NCI-H1417 (cell line): ENCODE results near the gene SNED1.

Experiments
- DNase-seq, 3 experiments: peaks; one replicate each; lab custom pipeline; 2025; lab: John Stamatoyannopoulos, UW

Gene SNED1

DNA sequence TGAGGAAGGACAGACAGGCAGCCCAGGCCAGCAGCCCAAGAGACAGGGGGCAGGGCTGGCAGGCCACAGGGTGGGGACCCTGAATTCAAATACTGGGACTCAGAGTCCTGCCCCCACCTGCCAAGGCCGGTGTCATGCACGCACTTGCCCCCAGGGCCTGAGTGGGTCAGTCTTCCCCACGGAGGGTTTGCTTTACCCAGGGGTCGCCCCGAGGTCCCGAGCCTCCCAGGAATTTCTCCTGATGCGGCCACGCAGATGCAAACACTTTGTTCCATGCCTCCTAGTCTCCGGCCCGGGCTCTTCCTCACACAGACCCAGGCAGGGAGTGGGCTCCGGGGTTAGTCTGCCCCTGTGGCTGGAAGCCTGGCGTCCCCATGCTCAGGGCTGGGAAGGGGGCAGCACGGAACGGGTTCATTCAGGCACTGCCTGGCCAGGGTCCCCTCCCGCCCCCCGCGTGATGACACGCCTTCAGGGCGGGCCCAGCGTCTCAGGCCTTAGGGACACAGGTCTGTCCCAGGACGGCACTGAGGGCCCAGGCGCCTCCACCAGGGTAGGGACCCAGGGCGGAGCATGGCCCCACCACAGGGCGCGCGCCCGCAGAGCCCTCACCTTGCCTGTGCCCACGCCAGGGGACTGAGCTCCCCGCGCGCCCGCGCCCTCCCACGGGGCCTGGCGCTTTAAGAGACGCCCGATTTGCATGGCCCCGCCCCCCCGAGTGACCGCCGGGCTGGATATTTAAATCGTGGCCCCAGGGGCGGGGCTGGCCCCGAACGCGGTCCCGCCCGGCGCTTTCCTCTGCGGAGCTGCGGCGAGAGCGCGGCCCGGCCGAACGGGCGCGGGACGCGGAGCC lies at the start of gene SNED1:
TSS of gene SNED1 (plus strand) at position 763 of the 850 bp plus-strand sequence. CDS start 220 bp downstream, outside the sequence.
- peak; percentile 55 to 79 (median 70) for DNase-seq

DNA sequence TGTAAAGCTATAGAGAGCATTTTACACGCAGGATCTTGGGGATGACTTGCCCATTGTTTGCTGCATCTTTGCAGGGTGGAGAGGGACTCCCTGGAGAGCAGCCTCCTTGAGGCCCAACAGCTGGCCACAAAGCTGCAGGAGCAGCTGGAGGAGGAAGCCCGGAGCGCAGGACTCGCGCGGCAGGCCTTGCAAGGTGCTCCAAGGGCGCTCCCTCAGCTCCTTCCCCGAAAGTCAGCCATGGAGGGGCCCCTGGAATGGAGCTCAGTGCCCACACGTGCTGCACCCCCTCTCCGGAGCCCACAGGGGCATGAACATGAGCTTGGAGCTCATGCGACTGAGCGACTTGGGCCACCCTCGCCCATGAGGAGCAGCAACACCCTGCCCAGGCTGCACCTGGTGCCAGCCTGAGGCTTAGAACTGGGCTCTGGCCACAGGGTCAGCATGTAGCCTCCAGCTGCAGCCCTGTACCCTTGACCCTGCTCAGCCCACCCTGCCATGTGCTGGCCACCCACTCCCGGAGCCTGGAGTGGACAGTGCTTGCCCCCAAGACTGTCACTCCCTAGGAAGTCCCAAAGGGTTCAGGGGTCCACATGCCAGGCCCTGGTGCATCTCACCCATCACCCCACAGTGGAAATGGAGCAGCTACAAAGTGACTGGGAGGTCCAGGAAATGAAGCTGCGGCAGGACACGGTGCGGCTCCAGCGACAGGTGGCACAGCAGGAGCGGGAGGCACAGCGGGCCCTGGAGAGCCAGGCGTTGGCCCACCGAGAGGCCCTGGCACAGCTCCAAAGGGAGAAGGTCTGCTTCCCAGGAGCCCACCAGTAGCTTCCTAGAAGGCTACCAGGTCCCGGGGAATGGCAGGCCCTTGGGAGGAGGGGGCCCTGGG lies 49.3 kb upstream of the SNED1 start:
- DNase-seq, result peak in 1 of 3 experiments; percentile 4

DNA sequence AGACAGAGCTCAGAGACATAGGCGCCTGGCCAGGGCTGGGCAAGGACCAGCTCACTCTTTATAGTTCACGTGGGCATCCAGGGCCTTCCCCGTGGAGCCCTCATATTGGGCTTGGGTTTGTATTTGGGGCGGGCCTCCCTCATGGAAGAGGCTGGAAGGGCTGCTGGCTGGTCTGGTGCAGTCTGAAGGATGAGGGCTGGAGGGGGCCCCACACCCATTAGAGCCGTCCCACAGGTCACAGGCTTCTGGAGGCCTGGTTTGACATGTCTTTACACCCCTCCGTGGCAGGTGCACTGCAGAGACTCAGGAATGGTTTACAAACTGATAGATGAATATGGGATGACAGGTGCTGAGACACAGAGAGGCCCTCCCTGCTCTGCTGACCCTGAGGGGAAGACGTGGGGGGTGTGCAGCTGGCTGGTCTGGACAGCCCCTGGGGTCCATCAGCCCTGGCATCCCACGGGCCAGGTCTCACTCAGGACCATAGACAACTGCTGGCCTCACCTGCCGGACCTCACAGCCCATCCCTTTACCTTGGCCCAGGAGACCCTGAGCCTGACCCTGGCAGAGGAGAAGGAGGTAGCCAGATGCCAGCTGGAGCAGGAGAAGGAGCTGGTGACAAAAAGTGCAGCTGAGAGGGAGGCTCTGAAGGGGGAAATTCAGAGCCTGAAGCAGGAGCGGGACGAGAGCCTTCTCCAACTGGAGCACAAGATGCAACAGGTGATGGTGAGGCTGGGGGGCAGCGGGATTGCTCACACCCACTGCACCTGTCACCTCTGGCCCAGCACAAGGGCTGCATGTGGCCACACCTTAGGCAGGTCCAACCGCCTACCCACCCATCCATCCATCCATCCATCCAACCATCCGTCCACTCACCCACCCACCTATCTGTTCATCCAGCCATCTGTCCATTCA lies 48.4 kb upstream of the SNED1 start:
- DNase-seq, result no peak

DNA sequence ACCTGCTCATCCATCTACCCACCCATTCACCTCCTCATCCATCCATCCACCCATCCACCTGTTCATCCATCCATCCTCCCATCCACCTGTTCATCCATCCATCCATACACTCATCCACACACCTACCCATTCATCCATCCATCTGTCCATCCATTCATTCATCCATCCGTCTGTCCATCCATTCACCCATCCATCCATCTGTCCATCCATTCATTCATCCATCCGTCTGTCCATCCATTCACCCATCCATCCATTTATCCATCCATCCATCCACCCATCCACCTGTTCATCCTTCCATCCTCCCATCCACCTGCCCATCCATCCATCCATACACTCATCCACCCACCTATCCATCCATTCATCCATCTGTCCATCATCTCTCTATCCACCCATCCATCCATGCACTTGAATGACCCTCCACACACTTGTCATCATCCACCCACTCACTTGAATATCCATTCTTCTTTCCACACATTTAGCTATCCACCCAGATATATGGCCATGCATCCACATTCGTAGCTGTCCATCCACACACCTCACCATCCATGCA lies 47.3 kb upstream of the SNED1 start:
- DNase-seq, result no peak

DNA sequence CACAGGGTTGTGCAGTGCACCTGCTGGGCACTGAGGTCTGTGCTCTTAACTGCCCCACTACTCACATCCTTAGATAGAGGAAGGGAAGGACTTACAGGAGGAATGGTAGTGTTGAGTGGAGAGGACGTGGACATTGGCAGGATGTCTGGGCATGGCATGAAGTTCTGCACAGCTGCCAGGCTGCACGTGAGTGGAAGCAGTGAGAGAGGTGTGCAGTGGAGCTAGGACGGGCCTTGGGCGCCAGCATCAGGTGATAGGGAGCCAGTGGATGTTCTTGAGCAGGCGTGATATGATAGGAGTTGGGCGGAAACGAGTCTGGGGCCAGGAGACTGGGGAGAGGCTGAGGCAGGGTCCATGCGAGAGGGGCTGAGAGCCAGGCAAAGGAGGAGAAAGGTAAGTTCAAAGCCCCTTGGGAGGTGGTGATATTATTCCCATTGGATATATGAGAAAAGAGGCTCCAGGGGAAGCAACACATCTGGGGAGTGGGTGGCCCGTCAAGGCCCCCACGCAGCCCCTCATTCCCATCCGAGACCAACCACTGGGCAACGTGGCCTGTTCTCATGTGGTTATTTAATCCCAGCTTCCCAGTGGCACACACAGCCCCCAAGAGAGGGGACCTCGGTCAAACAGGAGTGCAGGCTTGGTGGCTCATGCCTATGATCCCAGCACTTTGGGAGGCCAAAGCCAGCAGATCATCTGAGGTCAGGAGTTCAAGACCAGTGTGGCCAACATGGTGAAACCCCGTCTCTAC lies 45.7 kb upstream of the SNED1 start:
- DNase-seq, result no peak

DNA sequence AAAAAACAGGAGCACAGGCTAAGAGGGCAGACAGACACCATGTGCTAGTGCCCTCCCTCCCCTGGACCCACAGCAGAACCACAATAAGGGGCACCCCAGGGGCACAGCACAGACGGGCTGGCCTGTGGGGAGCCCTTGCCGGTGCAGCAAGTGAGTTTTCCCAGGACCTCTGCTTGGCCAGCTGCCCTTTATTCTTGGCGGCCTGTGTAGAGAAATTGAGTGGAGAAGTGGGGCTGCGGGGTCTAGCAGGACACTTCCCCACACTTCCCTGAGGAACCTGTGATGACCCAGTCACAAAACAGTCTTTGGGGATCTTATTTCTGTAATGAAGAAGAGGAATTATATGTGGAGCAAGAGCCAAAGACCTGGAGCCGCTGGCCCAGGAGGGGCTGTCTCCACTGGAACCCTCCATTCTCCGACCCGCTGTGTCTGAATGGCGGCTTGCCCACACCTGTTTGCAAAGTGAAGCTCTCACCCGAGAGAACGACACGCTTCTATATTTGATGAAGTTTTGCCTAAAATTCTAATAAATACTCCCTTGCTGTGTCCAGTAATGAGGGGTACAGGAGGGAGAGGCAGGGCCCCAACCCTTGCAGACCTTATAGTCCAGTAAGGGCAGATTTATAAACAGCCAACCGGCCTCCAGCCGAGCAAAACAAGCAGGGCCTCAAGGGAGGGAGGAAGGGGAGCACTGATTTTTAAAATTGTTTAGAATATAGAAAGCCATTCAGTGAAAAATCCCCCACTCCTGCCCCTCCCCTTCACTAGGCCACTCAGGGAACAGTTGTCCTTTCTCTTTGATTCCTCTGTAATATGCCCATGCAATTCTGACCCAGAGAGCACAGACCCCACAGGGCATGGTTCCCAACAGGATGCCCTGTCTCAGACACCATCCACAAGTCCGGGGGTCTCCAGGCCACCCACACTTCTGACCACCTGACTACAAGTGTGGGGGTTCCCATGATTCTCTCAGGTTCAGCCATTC lies 44.7 kb upstream of the SNED1 start:
- DNase-seq, result no peak

DNA sequence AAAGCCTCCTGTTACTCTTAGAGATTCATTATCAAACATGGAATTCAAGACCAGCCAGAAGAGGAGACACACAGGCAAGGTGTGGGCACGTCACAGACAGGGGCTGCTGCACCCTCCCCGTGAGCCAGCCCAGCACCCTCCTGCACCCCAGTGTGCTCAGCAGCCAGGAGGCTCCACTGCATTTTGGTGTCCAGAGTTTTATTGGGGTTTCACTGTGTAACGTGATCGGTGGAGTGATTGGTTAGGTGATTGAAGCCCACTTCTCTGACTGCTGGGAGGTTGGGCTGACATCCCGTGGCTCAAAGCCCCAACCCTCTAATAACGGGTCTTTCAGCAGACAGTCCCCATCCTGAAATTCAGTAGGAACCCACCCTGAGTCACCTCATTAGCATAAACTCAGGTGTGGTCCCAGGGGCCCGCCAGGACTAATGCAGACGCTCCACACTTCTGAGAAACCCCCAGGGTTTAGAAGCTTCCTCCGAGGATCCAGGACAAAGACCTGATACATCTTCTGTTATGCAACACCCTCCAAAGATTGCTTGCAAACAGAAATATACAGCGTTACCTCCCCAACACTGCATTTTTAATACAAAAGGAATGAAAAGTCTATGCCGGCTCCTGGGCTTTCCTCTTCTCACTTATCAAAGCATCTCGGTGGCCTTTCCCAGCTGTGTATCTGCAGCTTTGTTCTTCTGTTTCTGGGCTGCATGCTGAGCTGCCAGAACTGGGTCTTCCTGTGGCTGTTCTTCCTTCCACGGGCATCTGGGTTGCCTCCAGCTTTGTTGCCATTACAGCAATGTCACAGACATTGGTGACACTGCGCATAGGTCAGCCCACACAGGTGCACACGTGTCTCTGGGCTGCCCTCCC lies 43.7 kb upstream of the SNED1 start:
- no peak for DNase-seq

DNA sequence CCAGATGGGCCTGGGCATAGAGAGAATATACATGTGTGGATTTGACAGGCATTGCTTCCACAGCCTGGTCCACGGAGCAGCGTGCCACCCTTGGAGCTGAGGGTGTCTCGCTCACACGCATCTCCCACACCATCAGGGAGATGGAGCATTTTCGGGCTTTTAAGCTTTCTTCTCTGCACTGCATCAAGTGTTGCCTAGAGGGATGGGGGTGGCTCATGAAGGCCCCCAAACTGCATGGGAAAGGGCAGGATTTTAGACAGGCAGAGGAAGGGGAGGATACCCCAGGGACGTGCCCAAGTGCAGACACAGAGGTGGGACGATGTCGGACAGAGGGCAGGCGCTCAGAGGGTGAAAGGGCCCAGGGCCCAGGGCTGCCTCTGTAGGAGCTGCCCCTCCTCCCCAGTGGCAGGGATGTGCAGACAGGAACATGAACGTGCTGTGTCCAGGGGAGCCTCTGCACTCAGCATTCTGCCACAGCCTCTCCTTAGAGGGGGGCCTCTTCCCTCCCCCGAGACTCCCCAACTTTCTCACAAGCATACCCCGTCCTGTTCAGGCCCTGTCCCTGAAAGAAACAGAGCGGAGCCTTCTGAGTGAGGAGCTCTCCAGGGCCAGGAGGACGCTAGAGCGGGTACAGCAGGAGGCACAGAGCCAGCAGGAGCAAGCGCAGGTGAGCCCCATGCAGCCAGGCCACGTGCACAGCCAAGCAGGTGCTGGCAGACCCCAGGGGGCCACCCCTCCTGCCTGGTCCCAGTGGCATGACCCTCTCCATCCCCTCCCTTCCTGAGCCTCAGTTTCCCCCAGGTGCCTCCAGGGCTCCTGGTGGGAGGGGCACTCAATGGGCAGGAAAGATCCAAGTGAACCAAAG lies 42.9 kb upstream of the SNED1 start:
- no peak for DNase-seq

DNA sequence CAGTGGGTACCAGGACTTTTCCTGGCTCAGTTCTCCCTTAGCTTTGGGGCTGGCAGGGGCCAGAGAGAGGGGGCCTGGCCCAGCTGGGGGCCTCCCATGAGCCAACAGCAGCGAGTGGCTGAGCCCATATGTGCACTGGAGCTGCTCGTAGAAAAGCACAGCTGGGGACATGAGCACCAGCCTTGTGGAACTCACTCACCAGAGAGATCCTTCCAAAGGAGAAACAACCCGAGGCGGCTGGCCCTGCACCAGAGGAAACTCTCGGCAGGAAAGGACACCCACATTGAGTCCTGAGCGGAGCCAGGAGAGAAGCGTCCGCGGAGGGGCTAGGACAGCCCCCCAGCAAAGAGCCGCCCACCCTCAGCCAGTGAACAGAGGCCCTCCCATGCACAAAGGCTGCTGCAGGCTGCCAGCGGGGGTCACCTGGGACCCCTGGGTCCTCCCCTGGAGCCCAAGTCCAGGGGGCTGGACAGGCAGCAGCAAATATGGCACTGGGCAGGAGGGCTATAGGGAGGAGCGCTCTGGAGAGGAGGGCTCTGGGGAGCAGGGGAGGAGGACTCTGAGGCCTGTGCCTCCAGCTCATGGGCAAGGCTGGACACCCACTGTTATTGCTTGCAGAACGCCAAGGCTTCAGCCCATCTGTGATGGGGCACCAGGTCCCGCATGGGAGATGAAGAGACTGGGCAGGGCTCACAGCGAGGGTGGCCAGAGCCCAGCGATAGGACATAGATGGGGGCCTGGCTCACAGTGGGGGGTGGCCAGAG lies 42.1 kb upstream of the SNED1 start:
- DNase-seq, result no peak

DNA sequence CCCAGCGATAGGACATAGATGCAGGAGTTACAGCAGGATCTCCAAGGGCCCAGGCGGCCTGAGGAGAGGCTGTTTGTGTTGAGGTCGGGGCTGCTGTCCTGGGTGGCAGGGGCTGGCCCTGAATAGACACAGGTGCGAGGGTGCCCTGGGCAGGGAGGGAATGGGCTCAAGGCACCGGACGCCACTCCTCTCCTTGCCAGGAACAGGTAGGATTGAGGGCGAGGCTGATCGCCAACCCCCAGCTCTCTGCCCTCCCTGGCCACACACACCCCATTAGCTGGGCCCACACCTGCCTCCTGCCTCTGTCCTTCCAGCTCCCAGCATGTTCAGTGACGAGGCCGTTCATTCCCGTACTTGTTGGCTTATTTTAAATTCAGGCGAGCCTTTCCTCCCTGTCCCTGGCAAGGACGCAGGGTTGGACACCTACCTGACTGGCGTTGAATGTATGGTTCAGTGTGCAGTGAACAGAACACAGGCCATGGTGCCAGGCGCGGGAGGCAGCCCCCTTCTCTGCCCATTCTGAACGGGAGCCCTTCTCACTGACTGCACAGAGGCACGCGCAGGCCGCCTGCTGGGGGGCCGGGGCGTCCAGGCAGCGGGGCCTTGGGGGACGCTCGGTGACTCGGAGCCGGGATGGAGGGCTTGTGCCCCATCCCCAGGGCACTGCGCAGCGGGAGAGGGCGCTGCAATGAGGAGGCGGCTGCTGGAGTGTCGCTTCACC lies 41.3 kb upstream of the SNED1 start:
- DNase-seq, result no peak

DNA sequence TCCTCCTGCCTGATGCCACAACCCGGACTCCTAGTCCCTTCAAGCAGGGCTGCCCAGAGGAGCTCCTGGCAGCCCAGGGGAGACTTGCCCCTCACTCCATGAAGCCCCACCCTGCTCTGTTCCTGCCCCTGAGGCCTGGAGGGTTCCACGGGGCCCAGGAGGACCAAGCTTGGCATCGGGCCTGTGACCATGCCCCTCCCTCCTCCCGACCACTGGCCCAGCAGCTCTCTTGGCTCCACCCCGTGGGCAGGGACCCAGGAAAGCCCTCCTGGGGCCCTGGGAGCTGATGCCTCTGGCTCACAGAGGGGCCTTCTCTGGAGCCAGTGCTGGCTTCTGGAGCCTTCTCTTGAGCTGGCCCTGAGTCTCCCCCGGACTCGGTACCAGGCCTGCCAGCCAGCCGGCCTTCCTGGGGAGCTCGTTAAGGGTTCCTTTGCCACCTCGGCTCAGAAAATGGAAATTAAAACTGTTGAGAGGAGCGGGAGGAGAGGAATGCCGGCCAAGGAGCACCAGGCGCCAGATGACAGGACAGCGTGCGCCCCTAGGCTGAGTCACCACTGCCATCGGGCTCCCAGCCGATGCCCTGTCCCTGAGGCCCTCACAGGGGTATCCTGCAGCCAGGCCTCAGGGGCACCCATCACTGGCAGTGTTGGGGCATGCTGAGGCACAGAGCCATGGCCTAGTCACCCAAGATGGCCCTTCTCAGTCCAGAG lies 40.6 kb upstream of the SNED1 start:
- DNase-seq, result no peak

DNA sequence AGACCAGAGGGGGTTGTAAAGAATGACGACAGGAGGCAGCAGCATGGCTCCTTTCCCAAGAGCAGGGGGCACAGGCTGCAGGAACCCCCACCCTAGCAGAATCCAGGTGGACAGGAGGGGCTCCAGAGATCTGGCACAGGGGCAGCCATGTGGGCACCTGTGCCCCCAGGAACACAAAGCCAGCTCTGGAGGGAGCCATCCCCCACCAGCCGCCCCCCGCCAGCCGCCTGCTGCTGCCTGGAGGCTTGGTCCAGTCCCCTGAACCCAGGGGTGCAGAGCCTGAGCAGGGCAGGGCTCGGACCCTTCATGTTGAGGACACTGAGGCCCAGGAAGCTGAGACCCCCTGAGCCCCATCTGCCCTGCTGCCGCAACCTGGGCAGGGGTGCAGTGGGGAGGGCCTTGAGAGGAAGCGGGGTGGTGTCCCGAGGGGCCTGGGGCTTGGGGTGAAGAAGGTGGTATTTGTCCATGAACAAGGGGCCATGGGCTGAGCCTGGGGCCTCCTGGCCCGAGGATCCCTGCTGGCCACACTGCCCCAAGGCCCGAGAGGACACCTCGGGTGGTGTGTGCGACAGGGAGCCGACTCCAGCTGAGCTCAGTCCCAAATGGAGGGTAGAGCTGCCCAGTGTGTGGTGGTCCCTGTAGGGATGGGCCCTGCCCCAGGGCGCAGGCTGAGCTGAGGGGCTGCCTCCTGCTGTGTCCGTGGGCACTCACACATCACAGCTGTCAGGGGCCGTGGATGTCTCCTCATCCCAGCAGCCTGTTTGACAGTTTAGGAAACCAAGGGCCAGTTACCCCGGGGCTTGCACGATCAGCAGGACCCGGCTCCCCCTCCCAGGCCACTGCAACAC lies 39.8 kb upstream of the SNED1 start:
- no peak for DNase-seq

DNA sequence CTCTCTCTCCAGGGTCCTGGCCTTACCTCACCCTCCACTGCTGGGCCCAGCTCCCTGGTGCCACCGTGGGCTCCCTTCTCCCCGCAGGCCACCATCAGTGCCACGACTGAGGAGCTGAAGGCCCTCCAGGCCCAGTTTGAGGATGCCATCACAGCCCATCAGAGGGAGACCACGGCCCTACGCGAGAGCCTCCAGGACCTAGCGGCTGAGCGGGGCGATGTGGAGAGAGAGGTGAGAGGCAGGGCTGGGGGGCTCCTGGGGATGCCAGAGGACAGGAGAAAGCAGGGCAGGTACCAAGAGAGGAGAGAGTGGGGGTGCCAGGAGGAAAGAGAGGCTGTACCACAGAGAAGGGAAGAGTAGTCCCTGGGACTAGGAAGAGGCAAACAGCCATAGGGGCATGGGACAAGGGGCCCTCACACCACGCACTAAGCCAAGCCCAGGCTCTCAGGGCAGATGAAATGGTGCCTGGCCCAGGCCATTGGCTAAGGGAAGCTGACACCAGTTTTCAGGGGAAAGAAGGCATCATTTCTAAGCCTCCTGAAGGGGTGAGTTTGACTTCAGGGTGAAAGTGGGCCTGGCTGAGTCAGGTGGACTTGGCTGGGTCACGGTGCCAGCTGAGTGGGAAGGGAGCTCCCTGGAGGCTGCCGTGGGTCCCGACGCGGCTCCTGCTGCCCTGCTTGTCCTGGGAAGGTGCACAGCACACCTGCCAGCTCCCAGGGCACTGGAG lies 39.0 kb upstream of the SNED1 start:
- DNase-seq, result no peak

DNA sequence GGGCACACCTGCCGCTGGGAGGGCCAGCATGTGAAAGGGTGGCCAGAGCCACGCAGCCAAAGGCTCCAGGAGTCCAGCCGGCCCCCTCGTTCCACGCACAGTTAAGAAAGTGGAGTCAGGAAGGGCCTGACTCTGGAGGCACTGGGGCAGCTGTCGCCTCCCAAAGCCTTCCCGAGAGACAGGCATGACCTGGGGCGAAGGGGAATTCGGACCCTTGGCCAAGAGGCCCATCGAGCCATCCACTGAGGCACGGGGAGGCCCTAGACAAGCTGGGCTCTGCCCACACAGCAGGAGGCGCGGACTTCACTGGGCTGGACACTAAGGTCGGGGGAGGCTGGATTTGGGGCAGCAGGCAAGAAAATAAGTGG lies 38.5 kb upstream of the SNED1 start:
- DNase-seq, result no peak
